GM04503 (cell line): Measurements from ENCODE around the gene CRY2.

ENCODE experiments used
- DNase-seq: peaks from one replicate; pipeline ENCODE4 v3.0.0-alpha.2; 2012; ENCODE audit warnings: low read depth

Gene CRY2

DNA sequence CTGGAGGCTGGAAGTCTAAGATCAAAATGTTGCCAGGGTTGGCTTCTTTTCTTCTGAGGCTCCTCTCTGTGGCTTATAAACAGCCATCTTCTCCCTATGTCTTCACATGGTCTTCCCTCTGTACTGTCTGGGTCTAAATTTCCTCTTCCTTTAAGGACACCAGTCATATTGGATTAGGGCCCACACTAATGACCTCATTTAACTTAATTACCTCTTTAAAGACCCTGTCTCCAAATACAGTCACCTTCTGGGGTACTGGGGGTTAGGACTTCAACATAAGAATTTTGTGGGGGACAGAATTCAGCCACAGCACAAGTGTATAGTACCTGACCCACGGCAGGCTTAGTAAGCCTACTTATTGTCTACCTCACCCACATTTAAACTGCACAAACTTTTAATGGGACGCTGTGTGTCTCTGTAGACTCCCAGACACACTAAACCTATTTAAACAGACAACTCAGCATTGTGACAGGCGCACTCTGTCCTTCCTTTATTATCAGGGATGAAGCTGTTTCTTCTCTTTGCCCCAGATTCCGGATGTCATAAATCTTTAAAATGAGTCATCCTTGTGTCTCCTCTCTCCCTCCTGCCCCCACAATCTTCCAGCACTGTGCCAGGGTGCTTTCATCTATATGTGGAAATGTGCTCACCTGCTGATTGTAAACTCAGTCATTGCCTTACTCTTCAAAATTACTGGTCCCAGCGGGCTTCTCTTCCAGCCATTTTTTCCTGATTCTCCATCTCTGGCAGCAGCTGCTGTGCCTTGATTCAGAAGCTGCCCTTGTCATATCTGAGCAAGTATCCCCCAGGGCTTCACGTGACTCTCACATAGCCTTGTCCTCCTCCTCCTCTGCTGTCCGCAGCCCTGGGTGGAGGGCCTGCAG lies 32.8 kb downstream of the CRY2 start:
- DNase-seq: no peak

DNA sequence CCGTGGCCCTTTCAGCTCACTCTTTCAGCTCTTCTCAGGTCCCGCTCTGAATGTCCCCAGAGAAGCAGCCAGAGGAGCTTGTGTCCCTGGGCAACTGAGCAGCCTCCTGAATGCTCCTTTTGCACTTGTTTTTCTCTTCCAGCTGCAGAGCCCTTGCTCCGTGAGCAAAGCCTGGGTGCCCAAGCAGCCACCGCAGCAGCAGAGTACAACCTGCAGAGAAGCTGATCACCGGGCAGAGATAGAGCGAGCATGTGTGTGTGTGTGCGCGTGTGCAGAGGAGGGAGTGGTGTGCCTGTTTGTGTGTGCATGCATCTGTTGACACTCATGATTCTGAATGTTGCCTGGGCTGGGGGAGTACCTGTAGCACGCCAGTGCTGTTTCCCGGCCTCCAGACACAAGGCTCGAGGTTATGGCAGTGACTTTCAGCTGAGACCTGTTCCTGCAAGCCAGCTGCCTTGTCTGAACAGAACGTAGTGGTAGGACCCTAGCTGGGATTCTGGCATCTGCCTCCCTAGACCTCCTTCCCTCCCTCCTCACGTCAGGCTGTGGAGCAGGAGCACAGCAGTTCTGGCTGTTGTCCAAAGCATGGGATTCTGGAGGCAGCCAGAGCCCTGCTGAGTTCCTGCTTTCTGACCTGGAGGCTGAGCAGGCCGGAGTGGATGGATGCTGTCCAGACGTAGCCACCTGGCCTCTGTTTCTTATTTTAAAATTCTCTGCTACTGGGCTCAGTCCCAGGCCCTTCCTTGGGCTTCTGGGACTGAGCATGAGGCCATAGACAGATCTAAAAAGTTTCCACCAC lies 33.7 kb downstream of the CRY2 start:
- no peak for DNase-seq

DNA sequence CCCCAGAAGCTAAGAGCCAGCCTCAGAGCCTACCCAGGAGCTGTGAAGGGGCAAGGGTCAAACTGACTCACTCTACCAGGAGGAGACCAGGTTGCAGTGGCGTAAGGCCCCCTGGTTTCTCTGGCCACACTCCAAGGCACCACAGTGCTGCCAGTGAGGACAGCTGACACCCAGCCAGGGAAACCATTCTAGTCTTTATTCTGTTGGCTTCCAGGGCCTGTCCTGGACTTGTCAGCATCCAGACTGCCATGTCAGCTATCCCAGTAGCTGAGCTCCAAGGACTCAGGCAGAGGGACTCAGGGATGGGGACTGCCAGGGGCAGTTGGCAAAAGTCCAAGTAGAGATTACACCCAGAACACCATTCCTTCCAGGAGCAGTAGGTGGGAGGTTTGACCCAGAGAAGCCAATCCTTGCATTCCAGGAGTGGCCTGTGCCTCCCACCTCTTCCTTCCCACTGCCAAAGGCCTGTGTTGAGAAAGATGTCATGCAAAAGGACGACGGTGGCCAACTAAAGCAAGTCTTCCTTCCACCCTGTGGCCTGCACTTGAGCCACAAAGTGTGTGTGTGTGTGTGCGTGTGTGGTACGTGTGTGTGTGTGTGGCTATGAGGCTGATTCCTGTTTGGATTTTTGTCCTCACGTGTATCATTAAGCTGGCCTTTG lies 34.6 kb downstream of the CRY2 start:
- DNase-seq: no peak

DNA sequence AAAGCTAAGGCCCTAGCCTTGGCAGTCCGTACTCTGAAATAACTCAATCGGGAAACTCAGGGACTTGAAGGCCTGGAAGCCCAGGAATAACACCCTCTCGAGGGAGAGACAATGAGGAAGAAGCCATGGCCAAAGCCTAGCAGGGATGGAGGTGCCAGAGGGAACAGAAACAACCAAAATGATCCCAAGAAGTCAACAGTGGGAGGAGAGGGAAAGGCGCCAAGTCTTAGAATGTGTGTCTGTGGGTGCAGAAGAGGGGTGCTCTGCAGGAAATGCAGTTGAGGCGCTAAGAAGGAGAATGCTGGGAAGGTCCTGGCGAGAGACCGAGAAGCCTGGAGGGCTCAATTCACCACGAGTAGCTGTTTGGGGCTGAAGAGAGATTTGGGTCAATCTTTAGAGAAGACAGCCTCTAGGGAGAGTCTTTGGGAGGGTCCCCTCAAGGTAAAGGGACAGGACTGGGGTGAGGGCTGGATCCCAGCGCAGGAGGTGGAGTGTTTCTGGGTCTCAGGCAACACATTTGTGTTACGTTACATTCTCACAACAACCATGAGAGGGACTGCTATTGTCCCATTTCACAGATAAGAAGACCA lies 37.4 kb downstream of the CRY2 start:
- DNase-seq: no peak

DNA sequence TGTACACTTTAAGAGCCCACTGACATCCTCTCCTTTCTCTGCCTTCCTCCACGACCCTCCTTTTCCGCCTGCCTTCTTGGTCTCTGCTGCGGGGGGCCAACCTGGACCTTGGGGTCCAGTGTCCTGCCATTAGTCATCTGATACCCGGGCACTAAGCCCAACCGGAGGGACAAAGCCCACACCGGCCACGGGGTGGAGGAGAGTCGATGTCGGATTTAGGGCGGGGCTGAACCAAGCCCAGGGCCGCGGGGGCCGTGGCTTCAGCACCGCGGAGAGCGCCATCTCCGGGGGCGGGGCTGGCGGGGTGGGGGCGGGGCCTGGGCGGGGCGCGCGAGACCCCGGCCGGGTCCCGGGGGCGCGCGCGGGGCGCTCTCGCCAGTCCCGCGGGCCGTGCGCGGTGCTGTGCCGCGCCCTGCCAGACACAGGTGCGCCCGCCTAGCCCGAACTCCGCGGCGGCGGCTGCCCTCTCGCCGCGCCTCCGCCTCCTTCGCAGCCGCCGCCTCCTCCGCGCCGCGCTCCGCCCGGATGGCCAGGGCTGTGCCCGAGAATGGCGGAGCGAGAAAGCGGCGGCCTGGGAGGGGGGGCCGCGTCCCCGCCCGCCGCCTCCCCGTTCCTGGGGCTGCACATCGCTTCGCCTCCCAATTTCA lies 38.1 kb downstream of the CRY2 start, which contains the start of gene MAPK8IP1:
Gene MAPK8IP1, plus strand, starts transcription at position 378 of the 647 bp plus-strand sequence. Its CDS starts 170 bp downstream, at position 548.
- DNase-seq: no peak

DNA sequence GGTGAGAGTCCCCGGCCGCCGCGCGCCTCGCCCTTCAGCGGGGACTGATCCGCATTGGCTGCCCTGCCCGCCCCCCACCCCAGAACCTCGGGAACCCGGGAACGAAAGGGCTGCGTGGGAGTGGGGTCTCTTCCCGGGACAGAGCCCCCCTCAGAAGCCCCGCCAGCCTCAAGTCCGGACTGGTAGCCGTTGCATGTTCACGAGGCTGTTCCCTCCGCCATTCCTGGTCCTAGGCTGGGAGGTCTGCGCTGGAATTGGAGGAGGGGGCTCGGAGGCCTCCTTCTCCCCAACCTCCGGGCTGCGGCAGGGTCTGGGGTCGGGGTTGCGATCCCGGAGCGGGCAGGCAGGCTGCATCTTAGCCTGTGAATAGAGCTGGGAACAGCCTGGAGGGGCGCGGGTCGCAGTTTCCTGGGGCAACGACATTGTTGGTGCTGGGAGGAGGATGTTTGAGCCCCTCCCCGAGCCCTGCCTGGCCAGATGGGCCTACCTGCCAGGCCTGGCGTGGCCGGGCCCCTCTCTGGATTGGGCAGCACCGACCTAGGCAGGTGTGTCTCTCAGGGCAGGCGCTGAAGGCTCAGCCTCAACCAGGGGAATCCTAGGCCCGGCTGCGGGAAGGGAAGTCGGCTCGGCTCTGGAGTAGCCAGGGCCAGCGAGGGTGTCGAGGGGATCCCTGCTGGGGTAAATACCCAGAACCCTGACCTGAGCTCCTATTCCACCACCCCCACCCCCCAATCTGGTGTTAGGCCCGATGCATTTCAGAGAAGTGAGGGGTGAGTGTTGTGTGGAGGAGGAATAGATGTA lies 38.8 kb downstream of the CRY2 start:
- DNase-seq: no peak

DNA sequence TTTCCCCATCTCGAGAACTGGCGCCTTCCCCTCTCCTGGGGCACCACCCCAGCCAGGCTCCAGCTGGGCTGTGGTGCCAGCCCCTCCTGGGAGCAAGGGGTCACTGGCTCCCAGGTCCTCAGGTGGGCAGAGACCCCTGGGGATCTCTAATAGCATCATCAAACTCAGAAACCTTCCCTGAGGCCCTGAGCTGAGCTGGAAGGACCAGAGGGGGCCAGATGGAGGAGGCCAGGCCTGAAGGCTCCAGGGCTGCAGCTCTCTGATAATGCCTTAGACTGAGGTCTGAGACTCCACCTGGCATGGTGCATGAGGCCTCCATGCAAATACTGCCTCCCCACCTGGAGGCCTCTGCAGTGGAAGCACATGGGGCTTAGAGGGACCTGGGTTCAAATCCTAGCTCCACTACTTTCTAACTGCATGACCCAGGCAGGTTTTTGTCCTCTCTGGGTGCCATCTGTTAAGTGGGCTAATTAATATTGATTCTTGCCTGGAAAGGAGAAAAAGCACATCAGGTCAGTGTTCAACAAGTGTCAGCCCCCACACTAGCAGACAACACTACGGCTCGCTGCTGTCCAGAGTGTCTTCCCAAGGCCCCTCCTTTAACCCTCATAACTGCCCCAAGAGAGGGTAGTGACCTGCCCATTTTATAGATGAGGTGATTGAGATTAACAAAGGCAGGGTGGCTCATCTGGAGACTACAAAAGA lies 39.7 kb downstream of the CRY2 start:
- DNase-seq: no peak

DNA sequence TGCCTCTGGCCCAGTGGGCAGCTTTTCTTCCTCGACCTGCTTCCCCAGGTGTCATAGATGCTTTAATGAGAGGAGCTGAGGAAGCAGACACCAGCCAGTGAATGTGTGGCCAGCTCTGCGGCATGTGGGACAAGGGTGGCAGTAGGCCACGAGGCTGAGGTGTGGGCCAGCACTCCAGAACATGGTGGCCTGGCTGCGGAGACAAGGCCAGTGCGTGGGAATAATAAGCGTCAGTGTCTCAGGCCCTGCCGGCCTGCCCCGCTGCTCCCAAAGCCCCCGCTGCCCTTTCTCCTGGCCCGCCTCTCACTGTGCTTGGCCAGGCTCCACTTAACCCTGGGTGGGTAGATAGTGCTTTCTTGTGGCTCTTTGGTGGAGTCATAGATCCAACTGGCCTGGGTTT lies 40.3 kb downstream of the CRY2 start:
- DNase-seq: no peak

DNA sequence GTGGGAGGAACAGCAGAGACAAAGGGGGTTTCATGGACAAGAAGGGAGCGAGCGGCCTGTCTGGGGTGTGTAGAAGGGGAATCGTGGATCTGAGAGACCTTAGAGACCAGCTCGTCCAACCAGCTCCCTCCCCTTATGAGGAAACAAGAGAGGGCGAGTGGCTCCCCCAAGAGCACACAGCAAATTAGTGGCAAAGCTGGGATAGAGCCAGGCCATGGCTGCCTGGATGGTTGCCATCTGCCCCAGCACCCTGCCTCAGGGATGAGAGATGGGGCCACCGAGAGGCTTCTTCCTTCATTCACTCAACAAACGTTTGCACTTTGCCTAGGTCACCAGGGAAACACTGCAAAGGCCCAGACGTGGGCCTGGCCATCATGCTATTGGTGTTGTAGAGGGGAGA lies 42.3 kb downstream of the CRY2 start:
- DNase-seq: no peak

DNA sequence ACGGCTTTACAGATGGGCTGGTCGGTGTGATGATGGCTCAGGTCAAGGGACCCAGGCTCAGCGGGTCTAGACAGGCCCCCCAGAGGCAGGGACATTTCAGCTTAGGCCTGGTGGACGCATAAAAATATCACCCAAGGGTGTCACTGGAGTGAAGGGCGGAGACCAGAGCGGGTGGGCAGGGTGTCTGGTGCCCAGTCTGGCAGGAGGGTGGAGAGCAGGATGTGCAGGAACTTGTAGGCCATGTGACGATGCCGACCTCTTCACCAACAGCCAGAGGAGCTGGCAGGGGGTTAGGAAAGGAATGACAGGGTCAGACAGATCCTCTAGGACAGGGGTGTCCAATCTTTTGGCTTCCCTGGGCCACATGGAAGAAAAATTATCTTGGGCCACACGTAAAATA lies 42.7 kb downstream of the CRY2 start:
- no peak for DNase-seq

DNA sequence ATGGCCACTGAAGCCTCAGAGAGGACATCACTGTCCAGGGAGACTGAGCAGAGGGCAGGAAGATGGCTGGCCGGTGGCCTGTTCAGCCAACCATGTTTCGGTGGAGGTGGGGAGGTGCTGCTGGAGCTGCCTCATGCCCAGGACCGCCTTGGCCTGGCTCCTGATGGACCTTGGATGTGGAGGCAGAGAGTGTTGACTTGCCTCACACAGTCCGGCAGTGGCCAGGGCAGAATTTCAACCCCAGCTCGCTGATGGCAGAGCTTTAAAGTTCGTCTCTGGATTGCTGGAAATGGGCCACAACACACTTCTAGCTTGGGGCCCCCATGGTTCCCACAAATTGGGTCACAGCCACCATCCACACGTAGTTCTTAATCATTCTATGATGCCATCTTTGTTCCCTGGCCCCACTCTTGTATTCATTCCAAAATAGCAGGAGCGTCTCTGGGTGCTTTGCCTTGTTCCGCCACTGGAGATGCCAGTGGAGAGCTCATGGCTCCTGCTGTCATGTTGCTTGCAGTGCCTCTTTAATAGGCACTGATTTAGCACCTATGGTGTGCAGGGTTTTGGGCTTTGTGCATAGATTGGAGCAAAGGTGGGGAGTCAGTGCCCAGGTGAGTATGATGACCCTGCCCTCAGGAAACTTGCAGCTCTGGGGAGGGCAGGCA lies 43.7 kb downstream of the CRY2 start:
- DNase-seq: no peak

DNA sequence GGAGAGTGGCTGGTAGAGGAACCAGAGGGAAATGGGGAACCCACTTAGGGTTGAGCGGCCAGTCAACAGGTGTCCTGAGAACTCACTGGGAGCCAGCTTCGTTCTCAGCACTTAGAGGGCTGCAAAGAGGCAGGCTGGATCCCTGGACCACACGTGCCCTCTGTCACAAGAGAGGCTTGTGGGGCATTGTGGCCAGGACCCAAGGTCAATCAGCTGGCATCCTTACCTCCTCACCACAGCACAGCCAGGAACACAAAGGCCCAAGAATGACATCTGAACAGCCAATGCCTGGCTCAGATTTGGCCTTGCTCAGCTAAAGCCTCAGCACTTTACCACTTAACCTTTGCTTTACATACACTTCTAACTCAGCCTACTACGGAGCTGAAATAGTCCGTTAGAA lies 45.6 kb downstream of the CRY2 start:
- DNase-seq: no peak

DNA sequence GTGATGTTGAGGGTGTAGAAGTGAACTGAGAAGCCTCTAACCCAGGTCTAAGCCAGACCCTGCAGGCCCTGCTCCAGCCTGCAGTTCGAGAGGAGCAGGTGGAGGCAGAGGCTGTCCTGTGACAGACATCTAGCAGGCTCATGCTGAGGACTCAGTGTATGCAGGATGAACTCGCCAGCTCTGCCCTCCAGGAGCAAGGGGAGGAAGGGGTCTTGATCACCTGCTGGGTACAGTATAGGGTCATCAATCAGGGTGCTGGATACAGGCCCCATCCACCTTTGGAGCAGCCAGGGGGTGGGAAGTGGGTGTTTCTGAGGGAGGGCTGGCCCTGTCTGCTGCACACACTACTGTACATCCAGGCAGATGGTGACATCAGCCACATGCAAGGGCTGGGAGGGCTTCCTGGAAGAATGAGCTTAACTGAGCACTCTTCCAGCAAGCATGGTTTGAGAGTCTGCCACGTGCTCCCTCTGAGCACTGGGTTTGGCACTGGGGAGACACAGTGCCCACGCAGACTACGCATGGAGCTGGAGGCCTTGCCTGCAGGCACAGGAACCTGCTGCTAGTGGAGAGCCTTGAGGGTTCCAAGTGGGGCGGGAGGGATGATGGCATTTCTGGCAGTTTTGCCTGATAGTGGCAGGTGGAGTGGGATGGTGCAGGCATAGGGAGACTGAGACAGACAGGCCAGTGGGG lies 47.4 kb downstream of the CRY2 start:
- no peak for DNase-seq

DNA sequence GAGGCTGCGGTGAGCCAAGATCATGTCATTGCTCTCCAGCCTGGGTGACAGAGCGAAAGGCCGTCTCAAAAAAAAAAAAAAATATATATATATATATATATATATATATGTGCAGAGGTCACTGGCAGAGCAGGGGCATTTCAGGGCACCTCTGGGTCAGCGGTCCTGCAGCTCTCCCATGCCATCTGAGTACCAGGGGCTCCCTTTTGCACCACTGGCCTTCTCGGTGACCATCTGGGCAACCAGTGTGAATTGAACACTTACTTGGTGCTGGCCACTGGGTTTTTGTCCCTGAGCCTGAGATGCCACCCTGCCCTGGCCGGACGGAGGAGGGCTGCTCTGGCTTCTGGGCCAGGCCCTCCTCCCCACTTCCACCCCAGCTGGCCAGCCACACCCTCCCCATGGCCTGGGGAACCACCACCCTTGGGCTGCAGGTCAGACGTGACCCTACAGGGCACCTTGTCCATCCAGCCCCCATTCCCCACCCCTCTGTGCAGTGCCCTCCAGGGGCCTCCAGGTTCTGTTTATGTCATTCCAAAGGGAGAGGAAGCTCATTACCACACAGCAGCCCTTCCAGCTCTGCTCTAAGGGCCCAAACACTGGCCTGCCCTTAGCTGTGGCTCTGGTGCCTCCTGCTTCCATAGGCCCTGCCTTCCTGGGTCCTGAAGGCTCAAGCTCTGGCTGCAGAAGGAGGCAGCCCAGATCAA lies 48.4 kb downstream of the CRY2 start:
- DNase-seq: no peak

DNA sequence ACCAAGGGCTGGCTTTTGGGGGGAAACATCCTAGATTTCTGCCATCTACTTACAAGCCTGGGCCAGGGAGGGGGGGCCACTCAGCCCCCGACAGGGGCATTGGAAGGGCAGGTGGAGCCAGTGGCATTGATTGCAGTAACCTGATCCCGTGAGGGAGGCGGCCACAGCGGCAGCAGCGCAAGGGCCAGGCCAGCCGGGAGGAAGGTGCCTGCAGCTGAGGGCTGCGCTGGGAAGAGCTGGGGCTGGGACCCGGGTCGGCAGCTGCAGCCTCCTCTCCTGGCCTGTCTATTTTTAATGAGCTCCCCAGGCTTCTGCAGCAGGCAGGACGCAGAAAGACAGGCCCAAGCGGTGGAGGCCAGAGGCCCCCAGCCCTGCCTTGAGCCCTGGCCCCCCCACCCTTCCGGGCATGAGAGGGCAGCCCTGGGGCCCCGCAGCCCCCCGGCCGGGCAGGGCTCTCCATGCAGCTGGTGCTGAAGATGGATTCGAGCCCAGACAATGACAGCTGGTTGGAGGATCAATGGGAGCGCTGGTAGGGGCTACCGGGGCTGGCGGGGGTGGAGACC lies 49.2 kb downstream of the CRY2 start:
- no peak for DNase-seq

DNA sequence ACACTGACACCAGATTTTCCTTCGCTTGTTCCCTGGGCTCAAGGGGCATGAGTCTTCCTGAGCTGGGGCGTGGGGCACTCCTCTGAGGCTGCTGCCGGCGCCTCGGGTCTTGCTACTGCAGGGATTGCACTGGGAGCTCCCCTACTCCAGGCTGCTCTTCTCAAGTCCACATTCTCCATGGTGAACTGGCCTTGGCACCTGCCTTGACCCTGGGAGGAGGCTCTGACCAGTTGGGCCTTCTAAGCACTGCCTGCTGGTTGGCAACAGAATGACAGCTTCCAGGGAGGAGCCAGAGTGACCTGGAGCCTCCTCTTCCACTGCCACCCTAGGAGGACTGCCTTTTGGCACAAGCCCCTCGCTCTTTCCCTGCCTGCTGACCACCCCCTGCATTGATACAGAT lies 50.3 kb downstream of the CRY2 start:
- no peak for DNase-seq

DNA sequence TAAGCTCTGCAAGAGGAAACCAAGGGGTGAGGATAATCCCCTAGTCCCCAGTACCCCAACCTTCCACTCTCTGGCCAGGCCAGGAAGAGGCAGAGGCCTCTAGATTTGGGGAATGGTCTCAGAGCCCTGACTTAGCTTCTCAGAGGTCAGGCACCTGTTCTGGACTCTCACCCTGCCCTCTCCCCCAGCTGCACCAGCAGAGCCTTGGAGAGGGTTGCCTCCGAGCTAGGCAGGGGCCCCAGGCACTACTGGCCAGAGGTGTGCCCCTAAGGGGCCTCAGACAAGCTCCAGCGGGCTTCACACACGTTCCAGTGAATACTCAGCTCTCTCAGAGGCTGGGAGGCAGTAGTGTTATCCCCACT lies 51.8 kb downstream of the CRY2 start:
- DNase-seq: no peak
